ENCODE data around the gene RGS9.
"Not testable (repeated sequence)": the region's sequence is repeated elsewhere in the genome, so short reads cannot be mapped to it uniquely, and the experiment has no call there.

RGS9 gene

GRCh38 chr17:65137021-65137939 is at the start of gene RGS9:
TSS of gene RGS9 (plus strand) at chr17:65137370. CDS start at chr17:65137541, 171 bp downstream.
- peak; percentile 39 for DNase-seq

- DNase-seq, result no peak
Observed at GRCh38 chr17:65088621-65089360, 48.4 kb upstream of the RGS9 start.

- no peak for DNase-seq
Observed at GRCh38 chr17:65092262-65092661, 44.9 kb upstream of the RGS9 start.

- DNase-seq, result not testable (repeated sequence)
Observed at GRCh38 chr17:65092721-65093356, 44.3 kb upstream of the RGS9 start.

GRCh38 chr17:65093930-65094329 is 43.2 kb upstream of the RGS9 start:
- no peak for DNase-seq

- no peak for DNase-seq
Observed at GRCh38 chr17:65095465-65095864, 41.7 kb upstream of the RGS9 start.

- DNase-seq, result not testable (repeated sequence)
Observed at GRCh38 chr17:65096382-65096781, 40.8 kb upstream of the RGS9 start.

GRCh38 chr17:65097110-65097509 is 40.1 kb upstream of the RGS9 start:
- no peak for DNase-seq

GRCh38 chr17:65099475-65099874 is 37.7 kb upstream of the RGS9 start:
- no peak for DNase-seq

- DNase-seq, result no peak
Observed at GRCh38 chr17:65099941-65100315, 37.2 kb upstream of the RGS9 start.

GRCh38 chr17:65100316-65101140 is 36.6 kb upstream of the RGS9 start:
- peak; percentile 49 for DNase-seq

GRCh38 chr17:65101371-65101770 is 35.8 kb upstream of the RGS9 start:
- DNase-seq, result no peak

- DNase-seq, result no peak
Observed at GRCh38 chr17:65102235-65102634, 34.9 kb upstream of the RGS9 start.

GRCh38 chr17:65102788-65103187 is 34.4 kb upstream of the RGS9 start:
- no peak for DNase-seq

GRCh38 chr17:65103431-65103830 is 33.7 kb upstream of the RGS9 start:
- DNase-seq, result no peak

GRCh38 chr17:65103896-65104295 is 33.3 kb upstream of the RGS9 start:
- DNase-seq, result no peak

GRCh38 chr17:65104541-65104940 is 32.6 kb upstream of the RGS9 start:
- no peak for DNase-seq

GRCh38 chr17:65104973-65105372 is 32.2 kb upstream of the RGS9 start:
- DNase-seq, result no peak

- no peak for DNase-seq
Observed at GRCh38 chr17:65108152-65108551, 29.0 kb upstream of the RGS9 start.

- DNase-seq, result no peak
Observed at GRCh38 chr17:65109543-65109942, 27.6 kb upstream of the RGS9 start.

- DNase-seq, result no peak
Observed at GRCh38 chr17:65109990-65110680, 27.0 kb upstream of the RGS9 start.

GRCh38 chr17:65115839-65116238 is 21.3 kb upstream of the RGS9 start:
- no peak for DNase-seq

Measured in SHP77 treated with DMSO at 0.1 percent for 48 hours (cell line).